K562 (cell line): ENCODE results near the gene BCAN. TPM values are rescaled to one million over a fixed set of nuclear protein-coding genes. Genes with fewer than 3 reads are reported as not detected.
A peak's percentile ranks its signal among the peaks of the same experiment; 100 is the strongest.

Experiments
- RAD51 ChIP-seq: fragments of 450-650 bp; IDR thresholded peaks from 2 replicates; pipeline ENCODE4 v1.7.1; 2016; ENCODE audit warnings: low read depth, mild to moderate bottlenecking, borderline replicate concordance
- SIN3A ChIP-seq, 2 experiments: fragments of 150-350 bp in 1 of 2; IDR thresholded peaks; 2 replicates each; pipeline ENCODE4 v1.6.1; 2011 to 2016; ENCODE audit warnings: borderline replicate concordance in 2 of 2, low read depth in 2 of 2, low read length in 2 of 2, mild to moderate bottlenecking in 2 of 2, moderate library complexity in 2 of 2; ENCODE audit not compliant: control insufficient read depth in 1 of 2
- SMAD3 ChIP-seq: fragments of 450-650 bp; formaldehyde crosslinking; conservative IDR thresholded peaks from 2 replicates; pipeline ENCODE4 v1.4.0; 2020; ENCODE audit warnings: mild to moderate bottlenecking
- TEAD4 ChIP-seq, 2 experiments: sonication (generic) in 1 of 2; formaldehyde crosslinking in 1 of 2; IDR thresholded peaks; 2 replicates each; pipeline versions ENCODE4 v1.6.1 to v1.8.0; 2012 to 2022; ENCODE audit warnings: borderline replicate concordance in 1 of 2, inconsistent platforms in 1 of 2, low read length in 1 of 2, mild to moderate bottlenecking in 1 of 2, missing genetic modification reagents in 1 of 2
- ZNF134 ChIP-seq: fragments of 250-450 bp; sonication (Bioruptor Pico); conservative IDR thresholded peaks from 2 replicates; pipeline ENCODE4 v1.4.0; 2020
- ZNF3 ChIP-seq: fragments of 250-450 bp; sonication (Bioruptor Pico); IDR thresholded peaks from 2 replicates; pipeline ENCODE4 v1.5.0; 2021; ENCODE audit warnings: mild to moderate bottlenecking, moderate library complexity
- polyA plus RNA-seq, 8 experiments: library from polyadenylated mRNA; depleted of rRNA in 4 of 8; stranded (reverse) in 5 of 8; unstranded in 3 of 8; fragments of >200 nt; fragmentation: Nextera tagmentation in 2 of 8; fragmentation: Illumina TruSeq in 1 of 8; extraction: Ambion mirVana in 2 of 8; extraction: Trizol in 1 of 8; gene quantifications; 2 replicates each; pipeline versions ENCODE4 v1.2.1 to v1.2.3, GENCODE V29; 2011 to 2014; ENCODE audit warnings: inconsistent platforms in 1 of 8, missing spikeins in 1 of 8
- total RNA-seq, 7 experiments: library from RNA; depleted of rRNA in 6 of 7; stranded (reverse); fragments of >200 nt in 6 of 7; fragmentation: Illumina TruSeq in 2 of 7; extraction: Trizol in 2 of 7; gene quantifications; 2 replicates each; pipeline versions ENCODE4 v1.2.1 to v1.2.3, GENCODE V29; 2011 to 2021; ENCODE audit warnings: low replicate concordance in 1 of 7
- TF ChIP-seq, protein P1 (sequence below): fragments of 450-650 bp; IDR thresholded peaks from 2 replicates; pipeline ENCODE4 v1.6.1; 2016; ENCODE audit warnings: low read depth
- TF ChIP-seq, protein P2 (sequence below), 2 experiments: IDR thresholded peaks; 2 replicates each; pipeline ENCODE4 v1.6.1; 2012; ENCODE audit warnings: improper control_type of control experiment in 2 of 2, low read depth in 2 of 2, low read length in 2 of 2, borderline replicate concordance in 1 of 2
- TF ChIP-seq, protein P3 (sequence below): fragments of 250-450 bp; sonication (Bioruptor Pico); IDR thresholded peaks from 2 replicates; pipeline ENCODE4 v1.8.0; 2022; ENCODE audit warnings: moderate library complexity, mild to moderate bottlenecking, inconsistent platforms

Gene BCAN
- total and polyA plus RNA-seq, 9 of the 15 experiments (the other 6 are each of a cell fraction or from before 2014, with no cell fraction given): 0.04 to 0.33 (median 0.14) TPM; not detected in 5

DNA sequence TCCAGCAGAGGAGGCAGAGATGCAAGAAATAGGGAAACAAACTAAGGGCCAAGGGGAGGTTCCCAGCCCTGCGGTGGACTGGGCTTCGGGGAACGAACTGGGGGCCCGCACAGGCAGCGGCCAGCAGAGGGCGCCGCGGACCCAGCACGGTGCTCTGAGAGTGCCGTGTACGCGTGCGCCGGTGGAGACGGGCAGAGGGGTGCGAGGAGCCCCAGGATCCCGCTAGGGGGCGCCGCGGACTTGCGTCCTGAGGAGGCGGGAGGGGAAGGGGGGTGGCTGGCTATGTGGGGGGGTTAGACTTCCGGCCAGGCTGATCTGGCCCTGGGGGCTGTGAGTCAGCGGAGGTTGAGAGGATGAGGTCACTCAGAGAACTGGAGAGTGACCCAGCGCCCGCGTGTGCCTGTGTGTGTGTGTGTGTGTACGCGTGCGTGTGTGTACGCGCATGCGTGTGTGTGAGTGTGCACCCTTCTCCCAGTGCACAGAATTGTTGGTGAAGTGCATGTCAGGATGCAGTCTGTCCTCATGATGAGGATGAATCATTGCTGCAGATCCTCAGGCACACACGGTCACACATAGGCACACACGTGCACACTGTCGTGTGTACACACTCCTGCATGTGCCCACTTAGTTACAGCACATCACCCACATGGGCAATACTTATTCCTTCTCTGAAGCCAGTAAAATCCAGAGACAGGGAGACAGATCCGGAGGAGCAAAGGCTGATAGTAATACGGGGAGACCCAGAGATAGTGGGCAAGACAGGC lies 18.3 kb downstream of the BCAN start (continued):
- TF ChIP-seq, protein P1, sequence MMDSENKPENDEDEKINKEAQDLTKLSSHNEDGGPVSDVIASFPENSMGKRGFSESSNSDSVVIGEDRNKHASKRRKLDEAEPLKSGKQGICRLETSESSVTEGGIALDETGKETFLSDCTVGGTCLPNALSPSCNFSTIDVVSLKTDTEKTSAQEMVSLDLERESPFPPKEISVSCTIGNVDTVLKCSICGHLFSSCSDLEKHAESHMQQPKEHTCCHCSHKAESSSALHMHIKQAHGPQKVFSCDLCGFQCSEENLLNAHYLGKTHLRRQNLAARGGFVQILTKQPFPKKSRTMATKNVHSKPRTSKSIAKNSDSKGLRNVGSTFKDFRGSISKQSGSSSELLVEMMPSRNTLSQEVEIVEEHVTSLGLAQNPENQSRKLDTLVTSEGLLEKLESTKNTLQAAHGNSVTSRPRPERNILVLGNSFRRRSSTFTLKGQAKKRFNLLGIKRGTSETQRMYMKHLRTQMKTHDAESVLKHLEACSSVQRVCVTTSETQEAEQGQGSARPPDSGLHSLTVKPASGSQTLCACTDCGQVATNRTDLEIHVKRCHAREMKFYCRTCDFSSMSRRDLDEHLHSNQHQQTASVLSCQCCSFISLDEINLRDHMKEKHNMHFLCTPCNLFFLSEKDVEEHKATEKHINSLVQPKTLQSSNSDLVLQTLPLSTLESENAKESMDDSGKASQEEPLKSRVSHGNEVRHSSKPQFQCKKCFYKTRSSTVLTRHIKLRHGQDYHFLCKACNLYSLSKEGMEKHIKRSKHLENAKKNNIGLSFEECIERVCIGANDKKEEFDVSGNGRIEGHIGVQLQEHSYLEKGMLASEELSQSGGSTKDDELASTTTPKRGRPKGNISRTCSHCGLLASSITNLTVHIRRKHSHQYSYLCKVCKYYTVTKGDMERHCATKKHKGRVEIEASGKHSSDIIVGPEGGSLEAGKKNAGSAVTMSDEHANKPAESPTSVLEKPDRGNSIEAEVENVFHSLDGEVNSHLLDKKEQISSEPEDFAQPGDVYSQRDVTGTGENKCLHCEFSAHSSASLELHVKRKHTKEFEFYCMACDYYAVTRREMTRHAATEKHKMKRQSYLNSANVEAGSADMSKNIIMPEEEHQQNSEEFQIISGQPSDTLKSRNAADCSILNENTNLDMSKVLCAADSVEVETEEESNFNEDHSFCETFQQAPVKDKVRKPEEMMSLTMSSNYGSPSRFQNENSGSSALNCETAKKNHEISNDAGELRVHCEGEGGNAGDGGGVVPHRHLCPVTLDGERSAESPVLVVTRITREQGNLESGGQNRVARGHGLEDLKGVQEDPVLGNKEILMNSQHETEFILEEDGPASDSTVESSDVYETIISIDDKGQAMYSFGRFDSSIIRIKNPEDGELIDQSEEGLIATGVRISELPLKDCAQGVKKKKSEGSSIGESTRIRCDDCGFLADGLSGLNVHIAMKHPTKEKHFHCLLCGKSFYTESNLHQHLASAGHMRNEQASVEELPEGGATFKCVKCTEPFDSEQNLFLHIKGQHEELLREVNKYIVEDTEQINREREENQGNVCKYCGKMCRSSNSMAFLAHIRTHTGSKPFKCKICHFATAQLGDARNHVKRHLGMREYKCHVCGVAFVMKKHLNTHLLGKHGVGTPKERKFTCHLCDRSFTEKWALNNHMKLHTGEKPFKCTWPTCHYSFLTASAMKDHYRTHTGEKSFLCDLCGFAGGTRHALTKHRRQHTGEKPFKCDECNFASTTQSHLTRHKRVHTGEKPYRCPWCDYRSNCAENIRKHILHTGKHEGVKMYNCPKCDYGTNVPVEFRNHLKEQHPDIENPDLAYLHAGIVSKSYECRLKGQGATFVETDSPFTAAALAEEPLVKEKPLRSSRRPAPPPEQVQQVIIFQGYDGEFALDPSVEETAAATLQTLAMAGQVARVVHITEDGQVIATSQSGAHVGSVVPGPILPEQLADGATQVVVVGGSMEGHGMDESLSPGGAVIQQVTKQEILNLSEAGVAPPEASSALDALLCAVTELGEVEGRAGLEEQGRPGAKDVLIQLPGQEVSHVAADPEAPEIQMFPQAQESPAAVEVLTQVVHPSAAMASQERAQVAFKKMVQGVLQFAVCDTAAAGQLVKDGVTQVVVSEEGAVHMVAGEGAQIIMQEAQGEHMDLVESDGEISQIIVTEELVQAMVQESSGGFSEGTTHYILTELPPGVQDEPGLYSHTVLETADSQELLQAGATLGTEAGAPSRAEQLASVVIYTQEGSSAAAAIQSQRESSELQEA: no peak
- TF ChIP-seq ZNF3 (no peak), RAD51 (no peak), ZNF134 (CRISPR knock-in tag) (no peak), SIN3A (IDR thresholded peaks at IDR 0.05; ENCODE audit: borderline replicate concordance in 2 of 2, control insufficient read depth in 1 of 2, low read depth in 2 of 2, low read length in 2 of 2) (peak in 1 of 2 experiments; percentile 32; a peak in 1 of 4 replicates), SMAD3 (CRISPR knock-in tag) (0 out of 2 replicates have a peak, but pooled peaks have one; percentile 20), TEAD4 (IDR thresholded peaks at IDR 0.05; ENCODE audit: low read length) (no peak), TEAD4 (CRISPR knock-in tag; IDR thresholded peaks at IDR 0.05; ENCODE audit: borderline replicate concordance) (no peak)
- TF ChIP-seq, protein P2, sequence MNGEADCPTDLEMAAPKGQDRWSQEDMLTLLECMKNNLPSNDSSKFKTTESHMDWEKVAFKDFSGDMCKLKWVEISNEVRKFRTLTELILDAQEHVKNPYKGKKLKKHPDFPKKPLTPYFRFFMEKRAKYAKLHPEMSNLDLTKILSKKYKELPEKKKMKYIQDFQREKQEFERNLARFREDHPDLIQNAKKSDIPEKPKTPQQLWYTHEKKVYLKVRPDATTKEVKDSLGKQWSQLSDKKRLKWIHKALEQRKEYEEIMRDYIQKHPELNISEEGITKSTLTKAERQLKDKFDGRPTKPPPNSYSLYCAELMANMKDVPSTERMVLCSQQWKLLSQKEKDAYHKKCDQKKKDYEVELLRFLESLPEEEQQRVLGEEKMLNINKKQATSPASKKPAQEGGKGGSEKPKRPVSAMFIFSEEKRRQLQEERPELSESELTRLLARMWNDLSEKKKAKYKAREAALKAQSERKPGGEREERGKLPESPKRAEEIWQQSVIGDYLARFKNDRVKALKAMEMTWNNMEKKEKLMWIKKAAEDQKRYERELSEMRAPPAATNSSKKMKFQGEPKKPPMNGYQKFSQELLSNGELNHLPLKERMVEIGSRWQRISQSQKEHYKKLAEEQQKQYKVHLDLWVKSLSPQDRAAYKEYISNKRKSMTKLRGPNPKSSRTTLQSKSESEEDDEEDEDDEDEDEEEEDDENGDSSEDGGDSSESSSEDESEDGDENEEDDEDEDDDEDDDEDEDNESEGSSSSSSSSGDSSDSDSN (IDR thresholded peaks at IDR 0.05; ENCODE audit: borderline replicate concordance in 1 of 2, low read depth in 2 of 2, low read length in 2 of 2): no peak
- TF ChIP-seq, protein P3, sequence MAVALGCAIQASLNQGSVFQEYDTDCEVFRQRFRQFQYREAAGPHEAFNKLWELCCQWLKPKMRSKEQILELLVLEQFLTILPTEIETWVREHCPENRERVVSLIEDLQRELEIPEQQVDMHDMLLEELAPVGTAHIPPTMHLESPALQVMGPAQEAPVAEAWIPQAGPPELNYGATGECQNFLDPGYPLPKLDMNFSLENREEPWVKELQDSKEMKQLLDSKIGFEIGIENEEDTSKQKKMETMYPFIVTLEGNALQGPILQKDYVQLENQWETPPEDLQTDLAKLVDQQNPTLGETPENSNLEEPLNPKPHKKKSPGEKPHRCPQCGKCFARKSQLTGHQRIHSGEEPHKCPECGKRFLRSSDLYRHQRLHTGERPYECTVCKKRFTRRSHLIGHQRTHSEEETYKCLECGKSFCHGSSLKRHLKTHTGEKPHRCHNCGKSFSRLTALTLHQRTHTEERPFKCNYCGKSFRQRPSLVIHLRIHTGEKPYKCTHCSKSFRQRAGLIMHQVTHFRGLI (CRISPR knock-in tag): no peak
